SU-DHL-6 (cell line): Measurements from ENCODE around the gene CLASP1.

ENCODE experiments used
- EZH2phosphoT487 ChIP-seq: fragments of 200-600 bp; sonication (generic), shearing (Covaris generic); conservative IDR thresholded peaks from 2 replicates; pipeline ENCODE4 v1.6.1; 2018; ENCODE audit warnings: mild to moderate bottlenecking, antibody characterized with exemption, low read length, moderate library complexity, mixed read lengths
- TF ChIP-seq, protein P1 (sequence below): fragments of 200-600 bp; sonication (generic); IDR thresholded peaks from one replicate; pipeline ENCODE4 v1.5.1; 2017; ENCODE audit warnings: antibody characterized with exemption, mild to moderate bottlenecking, low read length, moderate library complexity; ENCODE audit not compliant: insufficient read depth, poor library complexity, severe bottlenecking

DNA sequence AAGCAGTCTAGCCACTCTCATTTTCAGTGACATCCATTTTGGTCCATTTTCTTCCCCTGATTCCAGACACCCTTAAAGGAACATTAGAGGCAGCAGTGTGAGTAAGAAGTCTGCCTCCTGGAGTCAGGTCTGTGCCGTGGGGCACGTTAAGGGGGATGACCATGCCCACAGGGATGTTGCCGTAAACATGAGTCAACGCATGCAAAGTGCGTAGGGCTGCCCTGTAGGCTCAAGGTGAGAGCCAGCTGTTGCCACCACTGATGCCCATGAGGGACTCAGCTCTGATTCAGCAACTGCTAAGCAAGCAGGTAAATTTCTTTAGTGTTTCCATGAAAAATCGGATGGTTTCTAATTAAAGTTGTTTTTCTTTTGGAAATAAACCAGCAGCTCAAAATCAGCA lies 302.9 kb downstream of the CLASP1 start:
- TF ChIP-seq, protein P1, sequence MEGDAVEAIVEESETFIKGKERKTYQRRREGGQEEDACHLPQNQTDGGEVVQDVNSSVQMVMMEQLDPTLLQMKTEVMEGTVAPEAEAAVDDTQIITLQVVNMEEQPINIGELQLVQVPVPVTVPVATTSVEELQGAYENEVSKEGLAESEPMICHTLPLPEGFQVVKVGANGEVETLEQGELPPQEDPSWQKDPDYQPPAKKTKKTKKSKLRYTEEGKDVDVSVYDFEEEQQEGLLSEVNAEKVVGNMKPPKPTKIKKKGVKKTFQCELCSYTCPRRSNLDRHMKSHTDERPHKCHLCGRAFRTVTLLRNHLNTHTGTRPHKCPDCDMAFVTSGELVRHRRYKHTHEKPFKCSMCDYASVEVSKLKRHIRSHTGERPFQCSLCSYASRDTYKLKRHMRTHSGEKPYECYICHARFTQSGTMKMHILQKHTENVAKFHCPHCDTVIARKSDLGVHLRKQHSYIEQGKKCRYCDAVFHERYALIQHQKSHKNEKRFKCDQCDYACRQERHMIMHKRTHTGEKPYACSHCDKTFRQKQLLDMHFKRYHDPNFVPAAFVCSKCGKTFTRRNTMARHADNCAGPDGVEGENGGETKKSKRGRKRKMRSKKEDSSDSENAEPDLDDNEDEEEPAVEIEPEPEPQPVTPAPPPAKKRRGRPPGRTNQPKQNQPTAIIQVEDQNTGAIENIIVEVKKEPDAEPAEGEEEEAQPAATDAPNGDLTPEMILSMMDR: no peak
- TF ChIP-seq EZH2phosphoT487: no peak
